Measurements from ENCODE around the gene PDGFC. TPM values are rescaled to one million over a fixed set of nuclear protein-coding genes. Genes with fewer than 3 reads are reported as not detected.

PDGFC gene
- total RNA-seq, 4 donors from 2014 or later: 8.4 to 34.7 (median 21.9) TPM

DNA sequence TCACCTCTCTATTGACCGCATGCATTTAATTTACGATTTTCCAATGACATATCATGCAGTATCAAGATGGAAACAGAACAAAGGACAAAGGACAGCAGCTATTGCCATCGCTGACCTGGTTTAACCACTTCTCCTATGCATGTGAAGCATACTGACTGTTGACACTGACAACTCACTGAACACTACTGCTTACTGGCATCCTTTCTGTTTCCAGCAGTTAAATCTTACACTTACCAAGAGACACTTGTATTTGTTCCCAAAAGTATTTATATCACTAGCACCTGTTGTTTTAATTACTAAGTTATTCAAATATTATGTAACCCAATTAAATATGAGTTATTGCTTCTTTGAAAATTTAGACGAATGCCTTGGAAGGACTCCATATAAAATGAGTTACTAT is 176.7 kb downstream of the PDGFC start:
- Histone ChIP-seq H3K27ac (no peak overlapping the region), H3K4me3 (no peak overlapping the region), H3K4me1 (no peaks in the 10 kb centered on the region), H3K36me3 (no peaks in the 10 kb centered on the region), H3K27me3 (no peaks in the 10 kb centered on the region), H3K9me3 (no peaks in the 10 kb centered on the region)
- no peak for DNase-seq (ENCODE audit: low spot score in 2 of 2)
- TF ChIP-seq, protein P1, sequence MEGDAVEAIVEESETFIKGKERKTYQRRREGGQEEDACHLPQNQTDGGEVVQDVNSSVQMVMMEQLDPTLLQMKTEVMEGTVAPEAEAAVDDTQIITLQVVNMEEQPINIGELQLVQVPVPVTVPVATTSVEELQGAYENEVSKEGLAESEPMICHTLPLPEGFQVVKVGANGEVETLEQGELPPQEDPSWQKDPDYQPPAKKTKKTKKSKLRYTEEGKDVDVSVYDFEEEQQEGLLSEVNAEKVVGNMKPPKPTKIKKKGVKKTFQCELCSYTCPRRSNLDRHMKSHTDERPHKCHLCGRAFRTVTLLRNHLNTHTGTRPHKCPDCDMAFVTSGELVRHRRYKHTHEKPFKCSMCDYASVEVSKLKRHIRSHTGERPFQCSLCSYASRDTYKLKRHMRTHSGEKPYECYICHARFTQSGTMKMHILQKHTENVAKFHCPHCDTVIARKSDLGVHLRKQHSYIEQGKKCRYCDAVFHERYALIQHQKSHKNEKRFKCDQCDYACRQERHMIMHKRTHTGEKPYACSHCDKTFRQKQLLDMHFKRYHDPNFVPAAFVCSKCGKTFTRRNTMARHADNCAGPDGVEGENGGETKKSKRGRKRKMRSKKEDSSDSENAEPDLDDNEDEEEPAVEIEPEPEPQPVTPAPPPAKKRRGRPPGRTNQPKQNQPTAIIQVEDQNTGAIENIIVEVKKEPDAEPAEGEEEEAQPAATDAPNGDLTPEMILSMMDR (IDR thresholded peaks at IDR 0.05): no peak
- TF ChIP-seq POLR2A (IDR thresholded peaks at IDR 0.05) (no peak), EP300 (IDR thresholded peaks at IDR 0.05) (no peak)
- 70 to 78% methylated on average over 4 of the region's 4 CpGs for WGBS, 2 donors

DNA sequence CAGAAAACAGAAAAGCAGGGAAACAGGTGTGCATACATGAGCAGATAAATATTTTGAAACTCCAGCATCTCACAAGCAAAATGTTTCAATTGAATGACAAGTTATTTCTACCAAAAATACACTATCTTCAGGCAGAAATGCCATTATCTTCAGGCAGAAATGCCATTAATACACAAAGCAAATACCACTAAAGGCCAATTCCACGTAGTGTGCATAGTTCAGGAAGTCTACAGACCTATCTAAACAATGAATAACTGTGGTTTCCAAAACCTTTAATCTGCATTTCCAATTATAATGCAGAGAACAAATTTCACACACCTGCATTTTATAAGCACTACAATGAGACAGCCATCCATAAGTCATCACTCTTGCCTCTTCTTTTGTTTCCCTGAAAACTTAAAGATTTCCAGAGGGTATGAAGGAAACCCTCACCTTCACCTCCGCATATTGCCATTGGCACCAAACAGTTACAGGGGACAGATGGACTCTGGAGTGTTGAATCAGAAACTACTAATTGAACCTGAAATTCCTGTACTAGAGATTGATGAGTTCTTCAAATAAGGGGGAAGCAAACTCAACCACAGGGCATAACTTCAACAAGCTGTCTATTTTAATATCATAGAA is 179.0 kb downstream of the PDGFC start:
- WGBS, 2 donors: 61 to 62% methylated on average over 2 of the region's 2 CpGs
- H3K27ac ChIP-seq: no peak overlapping the region
- H3K4me3 ChIP-seq: no peak overlapping the region
- no peak for DNase-seq (ENCODE audit: low spot score in 2 of 2)
- H3K9me3 ChIP-seq: no peaks in the 10 kb centered on the region
- H3K27me3 ChIP-seq: no peaks in the 10 kb centered on the region
- no peaks in the 10 kb centered on the region for H3K36me3 ChIP-seq
- no peaks in the 10 kb centered on the region for H3K4me1 ChIP-seq
- TF ChIP-seq POLR2A (IDR thresholded peaks at IDR 0.05): no peak
- no peak for TF ChIP-seq EP300 (IDR thresholded peaks at IDR 0.05)
- TF ChIP-seq, protein P1 (IDR thresholded peaks at IDR 0.05): no peak

DNA sequence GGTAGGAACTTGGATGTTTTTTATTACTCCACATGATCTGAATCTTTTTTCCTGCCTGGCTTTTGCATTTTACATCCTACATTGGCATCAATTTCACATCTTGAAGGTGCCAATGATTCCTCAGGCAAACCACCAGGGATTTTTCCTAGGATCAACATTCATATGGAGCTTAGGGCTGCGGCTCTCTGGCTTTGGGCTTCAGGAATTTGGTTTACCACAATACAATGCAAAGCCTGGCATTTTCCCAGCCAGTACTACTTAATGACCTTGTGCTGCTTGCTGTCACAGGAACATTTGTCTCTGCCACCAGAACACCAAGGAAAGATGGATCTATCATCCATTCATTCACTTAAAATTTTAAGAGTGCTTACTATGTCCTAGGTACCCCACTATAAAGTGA is 180.7 kb downstream of the PDGFC start:
- Histone ChIP-seq H3K9me3 (no peaks in the 10 kb centered on the region), H3K4me3 (no peak overlapping the region), H3K36me3 (no peaks in the 10 kb centered on the region), H3K27ac (no peak overlapping the region), H3K27me3 (no peaks in the 10 kb centered on the region), H3K4me1 (no peaks in the 10 kb centered on the region)
- TF ChIP-seq POLR2A (IDR thresholded peaks at IDR 0.05) (no peak), EP300 (IDR thresholded peaks at IDR 0.05) (no peak)
- DNase-seq (ENCODE audit: low spot score in 2 of 2): no peak
- WGBS, 2 donors: 19 to 29% methylated on average over 1 of the region's 1 CpG

DNA sequence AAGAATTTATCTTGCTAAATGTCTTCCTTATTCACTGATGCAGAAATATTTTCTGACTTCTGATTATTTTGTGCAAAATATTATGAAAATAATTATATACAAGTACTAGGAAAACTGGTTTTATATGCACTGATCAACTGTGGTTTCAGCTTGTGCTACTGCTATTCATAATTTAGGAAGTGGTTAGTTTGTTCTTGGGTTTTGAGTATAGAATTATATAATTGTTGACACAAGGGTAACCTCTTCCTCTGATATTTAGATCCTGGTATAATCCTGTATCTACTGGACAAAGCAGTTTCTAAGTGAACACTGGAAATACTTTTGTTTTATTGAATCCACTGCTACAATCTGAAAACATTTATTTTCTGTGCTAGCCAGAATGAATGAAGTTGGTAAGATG is 182.8 kb downstream of the PDGFC start:
- TF ChIP-seq, protein P1 (IDR thresholded peaks at IDR 0.05): no peak
- TF ChIP-seq POLR2A (IDR thresholded peaks at IDR 0.05): no peak
- no peak for TF ChIP-seq EP300 (IDR thresholded peaks at IDR 0.05)
- Histone ChIP-seq H3K4me1 (no peaks in the 10 kb centered on the region), H3K9me3 (no peaks in the 10 kb centered on the region), H3K4me3 (no peak overlapping the region), H3K27ac (no peak overlapping the region), H3K36me3 (no peaks in the 10 kb centered on the region), H3K27me3 (no peaks in the 10 kb centered on the region)
- DNase-seq (ENCODE audit: low spot score in 2 of 2): no peak

DNA sequence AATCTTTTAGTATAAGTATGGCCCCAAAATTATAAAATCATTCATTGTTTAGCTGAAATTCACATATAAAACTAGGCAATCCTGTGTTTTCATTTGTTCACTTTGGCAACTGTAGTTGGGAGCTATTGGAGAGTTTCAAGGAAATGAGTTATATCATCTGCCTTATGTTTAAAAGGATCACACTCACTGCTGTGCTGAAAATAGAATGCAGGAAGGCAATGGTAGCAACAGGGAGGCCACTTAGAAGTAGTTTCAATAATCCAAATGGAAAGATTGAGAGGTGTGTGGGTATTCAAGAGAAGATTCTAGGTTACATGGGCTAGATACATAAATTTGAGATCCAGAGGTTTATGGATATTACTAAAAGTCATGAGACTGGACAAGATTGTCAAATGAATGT is 184.9 kb downstream of the PDGFC start:
- no peaks in the 10 kb centered on the region for H3K9me3 ChIP-seq
- DNase-seq (ENCODE audit: low spot score in 2 of 2): no peak
- no peak for TF ChIP-seq POLR2A (IDR thresholded peaks at IDR 0.05)
- TF ChIP-seq EP300 (IDR thresholded peaks at IDR 0.05): no peak
- TF ChIP-seq, protein P1 (IDR thresholded peaks at IDR 0.05): no peak
- no peak overlapping the region for H3K4me3 ChIP-seq
- H3K4me1 ChIP-seq: no peaks in the 10 kb centered on the region
- H3K36me3 ChIP-seq: no peaks in the 10 kb centered on the region
- H3K27ac ChIP-seq: no peak overlapping the region
- no peaks in the 10 kb centered on the region for H3K27me3 ChIP-seq

DNA sequence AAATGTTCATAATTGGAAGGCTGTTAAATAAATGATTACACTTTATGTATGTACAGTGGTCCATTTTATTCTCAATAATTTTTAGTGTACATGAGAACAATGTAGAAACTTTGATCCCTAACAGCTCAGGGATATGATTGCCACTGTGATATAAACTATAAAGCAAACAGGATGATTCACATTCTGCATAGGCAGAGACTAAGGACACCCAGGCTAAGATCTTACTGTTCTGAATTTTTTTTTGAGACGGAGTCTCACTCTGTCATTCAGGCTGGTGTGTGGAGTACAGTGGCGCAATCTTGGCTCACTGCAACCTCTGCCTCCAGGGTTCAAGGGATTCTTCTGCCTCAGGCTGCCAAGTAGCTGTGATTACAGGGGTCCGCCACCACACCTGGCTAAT is 186.6 kb downstream of the PDGFC start:
- Histone ChIP-seq H3K27me3 (no peaks in the 10 kb centered on the region), H3K4me3 (no peak overlapping the region), H3K9me3 (no peaks in the 10 kb centered on the region), H3K4me1 (no peaks in the 10 kb centered on the region), H3K36me3 (no peaks in the 10 kb centered on the region), H3K27ac (no peak overlapping the region)
- DNase-seq (ENCODE audit: low spot score in 2 of 2): no peak
- WGBS, 2 donors: 96% methylated on average over 3 of the region's 3 CpGs
- TF ChIP-seq, protein P1 (IDR thresholded peaks at IDR 0.05): no peak
- TF ChIP-seq POLR2A (IDR thresholded peaks at IDR 0.05) (no peak), EP300 (IDR thresholded peaks at IDR 0.05) (no peak)
